ENCODE results near the gene ELAVL4.

Gene ELAVL4

DNA sequence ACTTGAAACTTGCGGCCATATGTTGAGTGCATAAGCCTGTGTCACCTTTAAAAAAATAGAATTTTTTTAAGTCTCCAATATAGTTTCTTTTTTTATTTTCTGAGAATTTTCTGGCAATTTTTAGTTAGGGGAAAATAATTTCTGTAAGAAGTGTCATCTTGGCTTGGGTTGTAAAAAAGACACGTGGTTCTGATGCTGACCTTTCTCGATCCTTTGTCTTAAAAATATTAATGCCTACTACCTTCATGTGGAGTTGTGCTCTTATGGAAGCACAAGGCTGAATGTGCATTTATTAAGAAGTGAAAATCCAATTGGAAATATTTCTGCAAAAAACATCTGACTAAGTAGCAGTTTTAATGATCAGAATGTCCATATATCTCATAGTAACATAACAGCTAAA is 3.5 kb downstream of the ELAVL4 start:
- DNase-seq (ENCODE audit: low spot score): no peak
- TF ChIP-seq, protein P1, sequence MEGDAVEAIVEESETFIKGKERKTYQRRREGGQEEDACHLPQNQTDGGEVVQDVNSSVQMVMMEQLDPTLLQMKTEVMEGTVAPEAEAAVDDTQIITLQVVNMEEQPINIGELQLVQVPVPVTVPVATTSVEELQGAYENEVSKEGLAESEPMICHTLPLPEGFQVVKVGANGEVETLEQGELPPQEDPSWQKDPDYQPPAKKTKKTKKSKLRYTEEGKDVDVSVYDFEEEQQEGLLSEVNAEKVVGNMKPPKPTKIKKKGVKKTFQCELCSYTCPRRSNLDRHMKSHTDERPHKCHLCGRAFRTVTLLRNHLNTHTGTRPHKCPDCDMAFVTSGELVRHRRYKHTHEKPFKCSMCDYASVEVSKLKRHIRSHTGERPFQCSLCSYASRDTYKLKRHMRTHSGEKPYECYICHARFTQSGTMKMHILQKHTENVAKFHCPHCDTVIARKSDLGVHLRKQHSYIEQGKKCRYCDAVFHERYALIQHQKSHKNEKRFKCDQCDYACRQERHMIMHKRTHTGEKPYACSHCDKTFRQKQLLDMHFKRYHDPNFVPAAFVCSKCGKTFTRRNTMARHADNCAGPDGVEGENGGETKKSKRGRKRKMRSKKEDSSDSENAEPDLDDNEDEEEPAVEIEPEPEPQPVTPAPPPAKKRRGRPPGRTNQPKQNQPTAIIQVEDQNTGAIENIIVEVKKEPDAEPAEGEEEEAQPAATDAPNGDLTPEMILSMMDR (IDR thresholded peaks at IDR 0.05; ENCODE audit: extremely low read depth, missing control alignments): no peak

DNA sequence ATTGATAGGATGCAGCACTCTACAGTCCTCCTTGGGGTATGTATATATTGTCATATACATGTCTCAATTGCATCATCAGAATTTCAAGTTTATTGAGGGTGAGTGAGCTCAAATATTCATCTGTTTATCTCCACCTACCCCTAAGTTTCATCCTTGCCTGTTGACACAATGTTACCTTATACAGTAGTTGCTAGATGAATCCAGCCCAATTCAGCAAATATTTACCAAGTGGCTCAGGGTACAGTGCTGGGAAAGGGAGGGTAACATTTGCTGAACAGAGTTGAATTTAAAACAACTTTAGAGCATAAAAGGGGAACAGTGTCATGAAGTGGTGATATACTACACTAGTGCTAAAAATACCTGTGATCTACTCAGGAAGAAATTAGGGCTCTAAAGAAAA is 14.4 kb downstream of the ELAVL4 start:
- no peak for DNase-seq (ENCODE audit: low spot score)
- TF ChIP-seq, protein P1 (IDR thresholded peaks at IDR 0.05; ENCODE audit: extremely low read depth, missing control alignments): no peak

DNA sequence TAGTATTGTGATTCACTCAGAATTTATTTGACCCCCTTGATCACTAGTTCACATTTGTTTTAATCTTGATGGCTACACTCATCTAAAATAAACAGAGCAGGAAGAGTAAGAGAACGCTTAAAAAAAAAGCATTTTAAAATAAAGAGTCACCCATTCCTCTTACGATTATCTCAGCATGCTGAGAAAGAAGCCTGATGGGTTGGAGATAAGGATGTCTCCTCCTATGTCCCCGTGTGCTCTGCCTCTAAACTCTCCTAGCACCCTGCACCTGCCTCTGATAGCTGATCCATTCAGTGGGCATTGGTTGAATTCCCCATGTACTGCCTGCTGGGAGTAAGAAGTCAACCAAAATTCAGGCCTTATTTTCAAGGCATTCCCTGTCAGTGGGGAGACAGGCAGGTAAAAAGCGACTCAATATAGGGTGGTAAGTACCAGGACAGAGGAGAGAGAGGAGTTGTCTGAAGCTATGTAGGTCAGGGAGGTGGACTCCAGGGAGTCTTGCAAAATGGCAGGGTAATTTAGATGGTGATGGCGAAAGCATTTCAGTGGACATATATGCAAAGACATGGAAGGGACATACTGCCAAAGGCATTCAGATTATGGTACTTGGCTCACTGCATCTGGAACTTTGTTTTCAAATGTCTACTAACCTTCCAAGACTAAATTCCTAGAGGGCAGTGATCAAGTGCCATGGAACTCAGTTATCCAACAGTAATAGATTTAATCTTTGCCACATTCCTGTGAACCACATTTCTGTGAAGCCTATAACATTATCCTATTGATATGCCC is 18.4 kb downstream of the ELAVL4 start:
- TF ChIP-seq, protein P1 (IDR thresholded peaks at IDR 0.05; ENCODE audit: extremely low read depth, missing control alignments): no peak
- no peak for DNase-seq (ENCODE audit: low spot score)

DNA sequence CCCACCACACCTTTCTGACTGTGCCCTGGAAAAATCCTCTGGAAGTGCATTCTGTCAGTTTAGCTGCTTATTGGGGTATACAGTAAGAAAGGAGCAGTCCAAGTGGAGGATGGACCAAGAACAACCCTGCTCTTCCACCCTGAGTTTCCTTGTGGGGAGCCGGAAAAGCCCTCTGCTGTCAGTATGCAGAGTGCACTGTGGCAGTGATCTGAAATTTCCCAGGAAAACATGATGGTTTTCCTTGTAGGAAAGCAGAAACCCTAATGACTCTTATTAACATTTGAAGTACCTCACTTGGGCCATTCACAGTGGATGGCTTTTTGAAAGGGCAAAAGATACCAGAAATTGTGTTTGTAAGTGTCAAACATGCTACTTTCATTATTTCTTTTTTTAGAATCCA is 20.5 kb downstream of the ELAVL4 start:
- no peak for DNase-seq (ENCODE audit: low spot score)

DNA sequence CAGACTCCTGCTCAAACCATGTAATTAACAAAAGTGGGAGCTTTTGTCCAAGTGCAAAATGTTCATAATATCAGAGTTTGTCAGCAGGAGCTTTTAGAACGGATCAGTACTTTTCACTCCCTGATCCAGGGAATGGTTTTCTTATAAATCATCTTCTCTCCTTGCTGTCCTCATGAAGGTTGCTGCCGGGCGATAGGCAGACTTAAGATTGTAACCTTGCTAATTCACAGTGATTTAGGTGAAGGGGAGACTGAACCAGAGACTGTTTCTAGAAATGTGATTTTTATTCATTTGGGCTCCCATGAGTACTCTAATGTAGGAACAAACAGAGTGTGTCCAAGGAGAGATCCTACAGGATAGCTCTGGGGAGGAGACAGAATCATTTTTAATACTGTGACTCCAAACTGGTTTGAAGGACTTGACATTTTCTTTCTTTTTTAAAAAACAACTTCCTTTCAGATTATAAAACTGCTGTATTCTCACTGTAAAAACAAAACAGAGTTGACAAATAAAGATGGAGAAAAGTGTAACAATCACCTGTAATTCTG is 23.7 kb downstream of the ELAVL4 start:
- TF ChIP-seq, protein P1 (IDR thresholded peaks at IDR 0.05; ENCODE audit: extremely low read depth, missing control alignments): no peak
- no peak for DNase-seq (ENCODE audit: low spot score)

More for the DNA sequence above, 20.5 kb downstream of the ELAVL4 start:
- TF ChIP-seq, protein P1 (IDR thresholded peaks at IDR 0.05; ENCODE audit: extremely low read depth, missing control alignments): no peak

DNA sequence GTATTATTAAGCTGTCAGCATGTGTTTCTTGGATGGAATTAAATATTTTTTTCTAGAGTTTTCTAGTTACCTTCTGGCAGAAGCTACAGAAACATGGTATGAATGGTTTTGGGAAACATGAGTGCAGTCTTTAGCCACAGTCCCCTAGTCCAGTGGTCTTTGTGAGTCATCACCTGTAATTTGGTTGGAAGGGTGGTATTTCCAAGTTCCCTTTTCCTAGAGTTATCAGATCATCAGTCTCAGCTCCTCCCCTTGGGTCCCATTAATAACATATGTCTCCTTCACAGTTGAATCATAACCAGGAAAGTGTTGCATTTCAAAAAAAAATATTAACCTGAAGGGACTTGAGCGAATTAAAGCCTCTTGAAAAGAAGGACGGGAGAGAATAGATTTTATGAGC is 27.0 kb downstream of the ELAVL4 start:
- TF ChIP-seq, protein P1 (IDR thresholded peaks at IDR 0.05; ENCODE audit: extremely low read depth, missing control alignments): no peak
- no peak for DNase-seq (ENCODE audit: low spot score)

DNA sequence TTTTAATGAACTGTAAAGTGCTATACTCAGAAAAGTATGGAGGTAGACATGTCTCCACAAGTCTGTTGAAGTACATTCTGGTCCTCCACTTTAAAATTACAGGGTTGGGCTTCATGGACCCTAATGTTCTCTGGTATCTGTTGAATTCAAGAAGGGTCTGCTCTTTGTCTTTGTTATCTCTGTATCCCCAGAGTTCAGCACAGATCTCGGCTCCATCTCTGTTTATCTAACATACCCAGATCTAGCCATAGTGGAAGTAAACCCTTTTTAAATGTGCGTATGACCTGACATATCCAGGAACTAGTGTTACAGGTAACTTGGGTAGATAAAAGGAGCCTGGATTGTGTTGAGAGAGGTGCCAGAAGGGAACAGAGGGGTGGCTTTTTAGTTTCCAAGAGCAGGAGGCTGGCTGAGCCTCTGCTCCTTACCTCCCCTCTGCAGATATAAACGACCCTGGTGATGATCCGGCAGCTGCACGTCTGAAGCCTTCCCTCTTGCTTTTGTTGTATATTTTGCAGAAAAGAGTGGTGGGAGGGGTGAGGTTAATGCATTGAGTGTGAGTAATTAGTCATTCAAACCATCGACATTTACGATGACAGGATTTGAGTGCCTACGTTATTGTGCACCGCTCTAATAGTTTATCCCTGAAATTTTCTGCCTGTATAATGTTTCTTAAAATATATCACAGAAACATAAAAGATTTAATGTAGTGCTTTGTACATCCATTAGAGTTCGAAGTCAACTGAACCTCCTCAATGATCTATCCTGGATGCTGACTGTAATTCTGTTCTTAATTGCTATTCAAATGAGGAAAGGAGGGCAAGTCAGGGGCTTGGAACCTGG is 30.8 kb downstream of the ELAVL4 start:
- TF ChIP-seq, protein P1 (IDR thresholded peaks at IDR 0.05; ENCODE audit: extremely low read depth, missing control alignments): no peak
- no peak for DNase-seq (ENCODE audit: low spot score)

Data from GM20000 (cell line).